Epithelial cell of esophagus (primary cell): ENCODE results near the gene SHOX.

Source experiments
- DNase-seq: peaks from one replicate; pipeline ENCODE4 v3.0.0; 2010; ENCODE audit warnings: low read depth
- H3K4me3 ChIP-seq: 2 replicates; pipeline ENCODE4 v1.5.1; 2011; ENCODE audit warnings: mild to moderate bottlenecking, low read length, control low read depth
- TF ChIP-seq, protein P1 (sequence below): IDR thresholded peaks from 2 replicates; pipeline ENCODE4 v1.5.1; 2011; ENCODE audit warnings: low read depth, mild to moderate bottlenecking, low read length, control low read depth, inconsistent platforms; ENCODE audit not compliant: insufficient read depth; ENCODE audit errors: missing control alignments

The SHOX gene

DNA sequence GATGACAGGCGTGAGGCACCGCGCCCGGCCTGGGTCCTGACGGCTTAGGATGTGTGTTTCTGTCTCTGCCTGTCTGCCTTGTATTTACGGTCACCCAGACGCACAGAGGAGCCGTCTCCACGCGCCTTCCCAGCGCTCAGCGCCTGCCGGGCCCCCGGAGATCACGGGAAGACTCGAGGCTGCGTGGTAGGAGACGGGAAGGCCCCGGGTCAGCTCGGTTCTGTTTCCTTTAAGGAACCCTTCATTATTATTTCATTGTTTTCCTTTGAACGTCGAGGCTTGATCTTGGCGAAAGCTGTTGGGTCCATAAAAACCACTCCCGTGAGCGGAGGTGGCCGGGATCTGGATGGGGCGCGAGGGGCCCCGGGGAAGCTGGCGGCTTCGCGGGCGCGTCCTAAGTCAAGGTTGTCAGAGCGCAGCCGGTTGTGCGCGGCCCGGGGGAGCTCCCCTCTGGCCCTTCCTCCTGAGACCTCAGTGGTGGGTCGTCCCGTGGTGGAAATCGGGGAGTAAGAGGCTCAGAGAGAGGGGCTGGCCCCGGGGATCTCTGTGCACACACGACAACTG lies 1.3 kb downstream of the SHOX start:
- no peak overlapping the region for H3K4me3 ChIP-seq
- DNase-seq = no peak
- TF ChIP-seq, protein P1, sequence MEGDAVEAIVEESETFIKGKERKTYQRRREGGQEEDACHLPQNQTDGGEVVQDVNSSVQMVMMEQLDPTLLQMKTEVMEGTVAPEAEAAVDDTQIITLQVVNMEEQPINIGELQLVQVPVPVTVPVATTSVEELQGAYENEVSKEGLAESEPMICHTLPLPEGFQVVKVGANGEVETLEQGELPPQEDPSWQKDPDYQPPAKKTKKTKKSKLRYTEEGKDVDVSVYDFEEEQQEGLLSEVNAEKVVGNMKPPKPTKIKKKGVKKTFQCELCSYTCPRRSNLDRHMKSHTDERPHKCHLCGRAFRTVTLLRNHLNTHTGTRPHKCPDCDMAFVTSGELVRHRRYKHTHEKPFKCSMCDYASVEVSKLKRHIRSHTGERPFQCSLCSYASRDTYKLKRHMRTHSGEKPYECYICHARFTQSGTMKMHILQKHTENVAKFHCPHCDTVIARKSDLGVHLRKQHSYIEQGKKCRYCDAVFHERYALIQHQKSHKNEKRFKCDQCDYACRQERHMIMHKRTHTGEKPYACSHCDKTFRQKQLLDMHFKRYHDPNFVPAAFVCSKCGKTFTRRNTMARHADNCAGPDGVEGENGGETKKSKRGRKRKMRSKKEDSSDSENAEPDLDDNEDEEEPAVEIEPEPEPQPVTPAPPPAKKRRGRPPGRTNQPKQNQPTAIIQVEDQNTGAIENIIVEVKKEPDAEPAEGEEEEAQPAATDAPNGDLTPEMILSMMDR = no peak

DNA sequence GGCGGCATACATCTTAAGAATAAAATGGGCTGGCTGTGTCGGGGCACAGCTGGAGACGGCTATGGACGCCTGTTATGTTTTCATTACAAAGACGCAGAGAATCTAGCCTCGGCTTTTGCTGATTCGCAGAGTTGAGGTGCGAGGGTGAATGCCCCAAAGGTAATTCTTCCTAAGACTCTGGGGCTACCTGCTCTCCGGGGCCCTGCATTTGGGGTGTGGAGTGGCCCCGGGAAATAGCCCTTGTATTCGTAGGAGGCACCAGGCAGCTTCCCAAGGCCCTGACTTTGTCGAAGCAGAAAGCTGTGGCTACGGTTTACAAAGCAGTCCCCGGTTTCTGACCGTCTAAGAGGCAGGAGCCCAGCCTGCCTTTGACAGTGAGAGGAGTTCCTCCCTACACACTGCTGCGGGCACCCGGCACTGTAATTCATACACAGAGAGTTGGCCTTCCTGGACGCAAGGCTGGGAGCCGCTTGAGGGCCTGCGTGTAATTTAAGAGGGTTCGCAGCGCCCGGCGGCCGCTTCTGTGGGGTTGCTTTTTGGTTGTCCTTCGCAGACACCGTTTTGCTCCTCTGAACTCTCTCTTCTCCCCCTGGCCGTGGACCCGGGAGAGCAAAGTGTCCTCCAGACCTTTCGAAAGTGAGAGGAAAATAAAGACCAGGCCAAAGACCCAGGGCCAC lies 1.9 kb downstream of the SHOX start:
- no peak overlapping the region for H3K4me3 ChIP-seq
- TF ChIP-seq, protein P1 = no peak
- DNase-seq = no peak

DNA sequence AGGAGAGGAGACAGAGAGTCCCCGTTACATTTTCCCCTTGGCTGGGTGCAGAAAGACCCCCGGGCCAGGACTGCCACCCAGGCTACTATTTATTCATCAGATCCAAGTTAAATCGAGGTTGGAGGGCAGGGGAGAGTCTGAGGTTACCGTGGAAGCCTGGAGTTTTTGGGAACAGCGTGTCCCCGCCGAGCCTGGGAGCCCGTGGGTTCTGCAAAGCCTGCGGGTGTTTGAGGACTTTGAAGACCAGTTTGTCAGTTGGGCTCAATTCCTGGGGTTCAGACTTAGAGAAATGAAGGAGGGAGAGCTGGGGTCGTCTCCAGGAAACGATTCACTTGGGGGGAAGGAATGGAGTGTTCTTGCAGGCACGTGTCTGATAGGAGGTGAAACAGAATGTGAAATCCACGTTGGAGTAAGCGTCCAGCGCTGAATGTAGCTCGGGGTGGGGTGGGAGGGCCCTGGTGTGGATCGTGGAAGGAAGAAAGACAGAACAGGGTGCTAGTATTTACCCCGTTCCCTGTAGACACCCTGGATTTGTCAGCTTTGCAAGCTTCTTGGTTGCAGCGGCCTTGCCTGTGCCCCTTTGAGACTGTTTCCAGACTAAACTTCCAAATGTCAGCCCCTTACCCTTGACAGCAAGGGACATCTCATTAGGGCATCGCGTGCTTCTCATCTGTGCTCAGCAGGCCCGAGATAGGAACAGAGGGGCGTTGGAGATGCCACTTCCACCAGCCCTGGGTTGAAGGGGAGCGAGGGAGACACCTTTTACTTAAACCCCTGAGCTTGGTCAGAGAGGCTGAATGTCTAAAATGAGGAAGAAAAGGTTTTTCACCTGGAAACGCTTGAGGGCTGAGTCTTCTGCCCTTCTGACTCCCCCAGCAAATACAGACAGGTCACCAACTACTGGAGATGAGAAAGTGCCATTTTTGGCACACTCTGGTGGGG lies 2.7 kb downstream of the SHOX start:
- H3K4me3 ChIP-seq = no peak overlapping the region
- no peak for DNase-seq
- TF ChIP-seq, protein P1 = no peak

DNA sequence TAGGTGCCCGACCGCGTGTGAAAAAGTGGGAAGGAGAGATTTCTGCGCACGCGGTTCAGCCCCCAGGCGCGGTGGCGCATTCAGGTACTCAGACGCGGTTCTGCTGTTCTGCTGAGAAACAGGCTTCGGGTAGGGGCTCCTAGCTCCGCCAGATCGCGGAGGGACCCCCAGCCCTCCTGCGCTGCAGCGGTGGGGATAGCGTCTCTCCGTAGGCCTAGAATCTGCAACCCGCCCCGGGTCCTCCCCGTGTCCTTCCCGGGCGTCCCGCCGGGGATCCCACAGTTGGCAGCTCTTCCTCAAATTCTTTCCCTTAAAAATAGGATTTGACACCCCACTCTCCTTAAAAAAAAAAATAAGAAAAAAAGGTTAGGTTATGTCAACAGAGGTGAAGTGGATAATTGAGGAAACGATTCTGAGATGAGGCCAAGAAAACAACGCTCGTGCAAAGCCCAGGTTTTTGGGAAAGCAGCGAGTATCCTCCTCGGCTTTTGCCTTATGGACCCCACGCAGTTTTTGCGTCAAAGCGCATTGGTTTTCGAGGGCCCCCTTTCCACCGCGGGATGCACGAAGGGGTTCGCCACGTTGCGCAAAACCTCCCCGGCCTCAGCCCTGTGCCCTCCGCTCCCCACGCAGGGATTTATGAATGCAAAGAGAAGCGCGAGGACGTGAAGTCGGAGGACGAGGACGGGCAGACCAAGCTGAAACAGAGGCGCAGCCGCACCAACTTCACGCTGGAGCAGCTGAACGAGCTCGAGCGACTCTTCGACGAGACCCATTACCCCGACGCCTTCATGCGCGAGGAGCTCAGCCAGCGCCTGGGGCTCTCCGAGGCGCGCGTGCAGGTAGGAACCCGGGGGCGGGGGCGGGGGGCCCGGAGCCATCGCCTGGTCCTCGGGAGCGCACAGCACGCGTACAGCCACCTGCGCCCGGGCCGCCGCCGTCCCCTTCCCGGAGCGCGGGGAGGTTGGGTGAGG lies 3.7 kb downstream of the SHOX start:
- DNase-seq = no peak
- TF ChIP-seq, protein P1 = no peak
- no peak overlapping the region for H3K4me3 ChIP-seq

DNA sequence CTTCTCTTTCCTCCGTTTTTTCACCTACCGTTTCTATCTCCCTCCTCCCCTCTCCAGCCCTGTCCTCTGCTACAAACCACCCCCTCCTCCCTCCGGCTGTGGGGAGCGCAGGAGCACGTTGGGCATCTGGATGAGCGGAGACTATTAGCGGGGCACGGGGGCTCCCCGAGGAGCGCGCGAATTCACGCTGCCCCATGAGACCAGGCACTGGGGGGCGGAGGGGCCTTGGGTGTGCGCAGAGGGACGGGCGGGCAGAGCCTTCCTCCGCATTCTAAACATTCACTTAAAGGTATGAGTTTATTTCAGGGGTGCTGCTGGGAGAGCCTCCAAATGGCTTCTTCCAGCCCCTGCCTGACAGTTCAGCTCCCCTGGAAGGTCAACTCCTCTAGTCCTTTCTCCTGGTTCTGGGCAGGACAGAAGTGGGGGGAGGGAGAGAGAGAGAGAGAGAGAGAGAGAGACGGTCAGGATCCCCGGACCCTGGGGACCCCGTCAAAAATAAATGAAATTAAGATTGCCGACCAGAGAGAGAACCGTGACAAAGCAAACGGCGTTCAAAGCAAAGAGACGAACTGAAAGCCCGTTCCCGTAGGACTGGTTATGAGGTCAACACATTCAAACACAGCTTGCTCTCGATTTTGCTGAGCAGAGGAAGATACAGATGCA lies 5.0 kb downstream of the SHOX start:
- H3K4me3 ChIP-seq = no peak overlapping the region
- no peak for DNase-seq
- TF ChIP-seq, protein P1 = no peak
